ENCODE measurements around the gene ZNF362.
"Not testable (repeated sequence)": the region's sequence is repeated elsewhere in the genome, so short reads cannot be mapped to it uniquely, and the experiment has no call there.

The ZNF362 gene

DNA sequence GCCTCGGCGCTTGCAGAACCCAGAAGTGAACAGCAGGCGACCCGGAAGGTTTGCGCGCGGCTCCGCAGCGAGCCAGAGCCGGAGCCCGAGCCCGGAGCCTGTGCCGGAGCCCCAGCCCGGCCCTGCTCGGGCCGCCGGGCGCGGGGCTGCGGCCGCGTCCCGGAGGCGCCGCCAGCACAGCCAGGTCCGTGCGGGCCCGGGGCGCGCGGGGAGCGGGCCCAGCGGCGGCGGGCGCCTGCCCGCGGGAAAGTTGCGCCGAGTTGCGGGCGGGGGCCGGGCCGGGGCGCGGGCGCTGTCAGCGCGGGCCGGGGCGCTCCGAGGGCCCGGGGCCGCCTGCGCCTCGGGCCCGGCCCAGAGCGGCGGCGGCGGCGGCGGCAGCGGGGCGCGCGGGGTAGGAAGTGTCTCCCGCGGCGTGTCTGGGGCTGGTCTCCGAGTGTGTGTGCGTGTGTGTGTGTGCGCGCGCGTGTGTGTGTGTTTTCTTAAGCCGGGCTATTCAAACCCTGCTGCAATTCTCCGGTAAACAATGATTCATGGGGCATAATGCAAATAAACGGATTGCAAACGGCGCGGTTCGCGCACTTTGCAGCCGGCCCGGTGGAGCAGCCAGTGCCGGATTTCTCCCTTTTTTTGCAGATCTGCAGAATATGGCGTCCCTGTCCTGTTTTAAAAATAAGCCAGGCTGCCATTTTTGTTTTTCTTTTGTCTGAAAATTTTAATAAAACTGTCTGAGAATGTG lies at the start of gene ZNF362:
ZNF362 (plus strand) TSS at position 22 of the 736 bp plus-strand sequence. CDS start 14,083 bp downstream, outside the sequence.
- peak; percentile 18 for DNase-seq

- no peak for DNase-seq
Measured at GRCh38 chr1:33211972-33212371, 44.3 kb upstream of the ZNF362 start.

DNA sequence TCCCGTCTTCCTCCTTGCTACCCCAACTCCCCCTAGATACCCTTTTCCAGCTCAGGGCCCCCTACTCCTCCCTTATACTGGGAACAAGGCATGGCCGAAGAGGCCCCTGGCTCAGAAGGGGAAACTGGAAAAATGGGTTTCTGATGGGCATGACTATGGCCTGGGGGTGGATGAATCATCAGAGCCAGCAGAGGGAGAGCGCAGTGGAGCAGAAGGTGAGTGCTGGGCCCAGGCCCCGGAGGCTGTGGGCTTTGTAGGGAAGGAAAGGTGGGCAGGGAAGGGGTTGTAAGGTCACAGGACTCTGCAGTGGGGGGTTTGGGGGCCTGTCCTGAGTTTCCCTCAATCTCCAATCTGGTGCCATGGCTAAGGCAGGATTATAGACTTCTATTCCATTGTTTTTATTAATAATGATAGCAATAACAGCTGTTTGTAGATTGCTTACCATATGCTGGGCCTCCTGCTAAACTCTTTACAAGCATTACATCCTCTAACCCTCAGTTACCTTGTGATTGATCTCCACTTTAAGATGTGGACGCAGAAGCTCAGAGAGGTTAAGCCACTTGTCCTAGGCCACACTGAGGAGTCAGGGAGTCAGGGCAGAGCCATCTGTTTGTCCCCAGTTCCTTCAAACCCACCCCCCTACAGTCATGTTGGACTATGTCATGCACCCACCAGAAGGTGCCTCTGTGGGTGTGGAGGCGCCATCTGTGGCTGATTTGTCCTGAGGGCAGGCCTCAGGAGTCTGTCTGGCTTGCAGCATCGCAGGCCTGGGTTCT lies 36.2 kb upstream of the ZNF362 start:
- no peak for DNase-seq

- DNase-seq = no peak
Measured at GRCh38 chr1:33220676-33221384, 35.5 kb upstream of the ZNF362 start.

DNA sequence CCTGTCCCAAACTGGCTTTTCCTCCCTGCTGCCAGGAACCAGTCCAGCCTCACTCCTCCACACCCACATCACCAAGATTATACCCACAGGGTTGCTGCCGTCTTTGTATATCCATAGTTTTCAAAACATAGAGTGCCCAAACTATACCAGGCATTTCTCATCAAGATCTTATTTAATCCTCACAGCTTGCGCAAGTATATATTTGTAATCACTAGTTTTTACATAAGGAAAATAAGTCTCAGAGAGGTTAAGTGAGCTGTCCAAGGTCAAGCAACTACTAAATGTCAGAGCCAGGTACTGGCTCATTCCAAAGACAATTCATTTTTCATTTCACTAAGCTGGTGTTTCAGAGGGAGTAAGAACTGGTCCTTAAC lies 34.9 kb upstream of the ZNF362 start:
- no peak for DNase-seq

GRCh38 chr1:33222381-33222780 lies 33.9 kb upstream of the ZNF362 start:
- no peak for DNase-seq

DNA sequence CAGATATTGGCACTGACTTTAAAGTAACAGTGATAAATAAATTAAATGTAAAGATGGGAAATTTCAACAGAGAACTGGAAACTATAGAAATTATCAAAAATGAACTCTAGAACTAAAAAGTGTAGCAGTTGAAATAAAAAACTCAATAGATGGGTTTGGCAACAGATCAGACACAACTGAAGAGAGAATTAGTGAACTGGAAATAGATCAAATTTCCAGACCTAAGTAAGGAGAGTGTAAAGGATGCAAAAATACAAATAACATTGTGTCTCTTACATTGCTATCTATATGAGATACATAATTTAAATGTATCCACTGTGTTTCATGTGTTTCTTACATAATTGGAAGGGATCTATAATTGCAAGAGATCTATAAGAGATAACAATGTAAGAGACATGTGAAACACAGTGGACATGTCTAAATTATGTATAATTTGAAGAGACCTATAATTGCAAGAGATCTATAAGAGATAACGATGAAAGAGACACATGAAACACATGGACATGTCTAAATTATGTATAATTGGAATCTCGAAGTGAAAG lies 32.1 kb upstream of the ZNF362 start:
- DNase-seq = no peak

GRCh38 chr1:33225586-33225985 lies 30.7 kb upstream of the ZNF362 start:
- no peak for DNase-seq

GRCh38 chr1:33228935-33229487 lies 27.3 kb upstream of the ZNF362 start:
- DNase-seq = no peak

DNA sequence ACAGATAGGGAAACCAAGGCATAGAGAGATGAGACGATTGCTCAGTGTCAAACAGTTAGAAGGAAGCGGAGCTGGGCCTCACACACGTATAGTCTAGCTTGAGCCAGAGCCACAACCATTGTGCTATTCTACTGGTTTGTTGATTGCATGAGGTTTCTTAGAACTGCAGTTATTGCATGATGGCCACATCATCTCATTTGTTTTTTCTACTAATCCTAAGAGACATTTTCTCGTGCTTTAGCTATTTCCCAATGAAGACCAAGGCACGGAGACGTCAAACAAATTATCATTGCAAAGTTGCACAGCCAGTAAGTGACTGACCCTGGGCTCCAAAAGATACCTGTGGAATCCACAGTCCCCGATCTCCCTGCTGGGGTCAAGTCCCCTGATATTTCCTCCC lies 25.1 kb upstream of the ZNF362 start:
- DNase-seq = no peak

DNA sequence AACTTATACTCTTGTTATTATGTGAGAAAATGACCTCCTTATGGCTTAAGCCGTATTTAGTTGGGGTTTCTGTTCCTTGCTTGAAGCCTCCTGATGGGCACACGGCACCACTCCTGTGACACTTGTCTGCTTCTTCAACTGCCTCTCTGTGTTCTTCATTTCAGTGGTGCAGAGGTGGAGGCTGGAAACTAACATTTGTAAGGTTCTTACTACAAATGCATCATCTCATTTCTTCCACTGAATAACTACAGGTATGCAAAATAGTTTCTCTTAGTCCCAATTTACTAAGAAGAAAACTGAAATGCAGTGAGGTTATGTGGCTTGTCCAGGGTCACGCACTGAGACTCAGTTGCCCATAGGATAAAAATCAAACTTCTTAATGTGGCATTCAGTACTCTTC lies 23.6 kb upstream of the ZNF362 start:
- no peak for DNase-seq

DNA sequence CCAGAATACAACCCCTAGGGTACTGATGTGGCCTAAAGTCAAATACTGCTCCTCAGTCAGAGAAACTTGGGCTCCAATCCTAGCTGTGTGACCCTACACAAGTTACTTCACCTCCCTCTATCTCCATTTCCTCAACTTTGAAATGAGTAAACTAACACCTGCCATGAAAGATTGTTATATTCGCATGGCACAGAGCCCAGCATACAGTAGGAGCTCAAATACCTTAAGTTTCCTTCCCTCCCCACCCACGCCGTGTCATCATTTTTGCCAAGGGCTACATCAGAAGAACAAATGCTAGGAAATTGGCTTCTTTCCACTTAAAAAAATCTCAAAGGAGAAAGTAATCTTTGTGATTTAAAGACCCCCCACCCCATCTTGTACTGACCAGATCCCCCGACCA lies 22.2 kb upstream of the ZNF362 start:
- DNase-seq = no peak

- no peak for DNase-seq
Measured at GRCh38 chr1:33234588-33234990, 21.7 kb upstream of the ZNF362 start.

GRCh38 chr1:33235521-33235920 lies 20.8 kb upstream of the ZNF362 start:
- DNase-seq = no peak

- DNase-seq = no peak
Measured at GRCh38 chr1:33236498-33236897, 19.8 kb upstream of the ZNF362 start.

DNA sequence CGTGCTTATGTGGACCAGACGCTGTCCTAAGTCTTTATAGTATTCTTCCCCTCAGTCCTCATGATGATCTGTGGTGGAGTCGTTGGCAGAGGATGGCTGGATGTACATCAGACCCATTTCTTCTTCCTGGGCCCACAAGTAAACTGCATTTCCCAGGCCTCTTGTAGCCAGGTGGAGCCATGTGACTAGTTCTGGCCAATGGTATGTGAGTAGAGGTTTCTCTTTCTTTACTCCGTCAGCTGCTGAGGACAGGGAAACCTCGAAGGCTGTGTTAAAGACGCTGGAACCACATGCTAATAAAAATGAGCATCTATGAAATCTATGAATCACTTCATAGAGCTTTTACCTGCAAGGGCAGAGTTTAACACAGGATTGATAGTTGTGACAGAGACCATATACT lies 18.7 kb upstream of the ZNF362 start:
- no peak for DNase-seq

- not testable (repeated sequence) for DNase-seq
Measured at GRCh38 chr1:33238194-33238724, 18.0 kb upstream of the ZNF362 start.

DNA sequence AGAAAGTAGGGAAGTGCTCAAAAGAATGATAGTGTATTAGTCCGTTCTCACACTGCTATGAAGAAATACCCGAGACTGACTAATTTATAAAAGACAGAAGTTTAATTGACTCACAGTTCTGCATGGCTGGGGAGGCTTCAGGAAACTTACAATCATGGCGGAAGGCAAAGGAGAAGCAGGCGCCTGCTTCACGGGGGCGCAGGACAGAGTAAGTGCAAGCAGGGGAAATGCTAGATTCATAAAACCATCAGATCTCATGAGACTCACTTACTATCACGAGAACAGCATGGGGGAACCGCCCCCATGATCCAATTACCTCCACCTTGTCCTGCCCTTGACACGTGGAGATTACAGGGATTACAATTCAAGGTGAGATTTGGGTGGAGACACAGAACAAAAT lies 16.9 kb upstream of the ZNF362 start:
- DNase-seq = not testable (repeated sequence)

DNA sequence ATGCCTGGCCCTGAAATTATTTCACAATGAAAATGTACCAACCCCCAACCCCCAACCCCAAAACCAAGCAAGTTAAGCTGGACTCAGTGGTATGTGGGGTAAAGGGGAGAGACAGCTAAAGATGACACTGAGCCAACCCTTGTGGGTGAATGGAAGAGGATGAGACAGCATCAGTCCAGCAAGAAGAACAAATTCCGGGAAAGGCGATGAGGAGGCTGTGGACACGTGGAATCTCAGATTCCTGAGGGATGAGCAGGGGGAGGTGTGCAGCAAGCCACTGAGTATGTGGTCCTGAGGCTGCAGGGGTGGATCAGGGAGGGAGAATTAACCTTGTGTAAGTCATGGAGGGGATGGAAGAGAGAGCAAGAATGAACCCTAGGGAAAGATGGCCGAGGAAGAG lies 14.4 kb upstream of the ZNF362 start:
- DNase-seq = no peak

- DNase-seq = no peak
Measured at GRCh38 chr1:33242652-33243051, 13.6 kb upstream of the ZNF362 start.

- no peak for DNase-seq
Measured at GRCh38 chr1:33244143-33244808, 12.0 kb upstream of the ZNF362 start.

DNA sequence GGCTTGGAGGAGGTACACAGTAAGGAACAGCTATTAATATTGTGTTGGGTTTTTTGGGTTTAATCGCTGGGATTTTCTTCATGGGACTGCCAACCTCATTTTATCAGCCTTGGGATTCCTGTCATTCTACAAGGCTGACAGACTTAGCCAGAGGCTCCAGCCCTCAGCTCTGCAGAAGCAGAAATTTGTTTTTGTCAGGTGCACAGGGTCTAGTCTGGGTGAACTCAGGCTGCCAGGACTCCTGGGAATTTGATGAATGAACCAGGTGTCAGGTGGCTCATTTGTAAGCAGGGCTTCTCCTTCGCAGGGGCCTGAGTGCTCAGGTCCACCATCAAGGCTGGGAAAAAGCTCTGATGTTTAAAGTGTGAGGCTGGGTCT lies 11.5 kb upstream of the ZNF362 start:
- DNase-seq = peak; percentile 61
